Thymus (tissue), 14 donors: ENCODE data around the gene PCSK1N. TPM values are rescaled to one million over a fixed set of nuclear protein-coding genes. Genes with fewer than 3 reads are reported as not detected.
"Not testable (repeated sequence)": the region's sequence is repeated elsewhere in the genome, so short reads cannot be mapped to it uniquely, and the experiment has no call there.

ENCODE experiments used
- DNase-seq, 9 donors: peaks; one replicate each; pipeline ENCODE4 v3.0.0-alpha.2; 2013; ENCODE audit warnings: low spot score in 9 of 9, low read depth in 6 of 9, missing footprints in 1 of 9
- H3K27ac ChIP-seq, 2 donors: one replicate each; pipeline ENCODE4 v1.5.1; 2013; ENCODE audit warnings: control low read depth in 1 of 2, low read depth in 1 of 2, low read length in 1 of 2, mild to moderate bottlenecking in 1 of 2, moderate library complexity in 1 of 2
- H3K27me3 ChIP-seq, 2 donors: one replicate each; pipeline ENCODE4 v1.5.1; 2013; ENCODE audit warnings: low read length in 1 of 2; ENCODE audit not compliant: control insufficient read depth in 2 of 2, insufficient read depth in 1 of 2
- H3K36me3 ChIP-seq, 2 donors: one replicate each; pipeline ENCODE4 v1.5.1; 2013; ENCODE audit warnings: low read length in 1 of 2, mild to moderate bottlenecking in 1 of 2, moderate library complexity in 1 of 2; ENCODE audit not compliant: control insufficient read depth in 2 of 2, insufficient read depth in 2 of 2
- H3K4me1 ChIP-seq, 2 donors: one replicate each; pipeline ENCODE4 v1.5.1; 2013; ENCODE audit warnings: low read length in 2 of 2; ENCODE audit not compliant: control insufficient read depth in 2 of 2, insufficient read depth in 2 of 2
- H3K4me3 ChIP-seq, 2 donors: one replicate each; pipeline ENCODE4 v1.5.1; 2013; ENCODE audit warnings: low read length in 2 of 2, control low read depth in 1 of 2, mild to moderate bottlenecking in 1 of 2
- H3K9me3 ChIP-seq, 2 donors: one replicate each; pipeline ENCODE4 v1.5.1; 2013; ENCODE audit warnings: low read length in 1 of 2, mild to moderate bottlenecking in 1 of 2; ENCODE audit not compliant: control insufficient read depth in 2 of 2, insufficient read depth in 1 of 2
- WGBS: extraction: QIAGEN DNeasy Blood & Tissue Kit; methylation state at CpG from one replicate; pipeline ENCODE4 v1.1.7; 2013; 5-methylcytosine and 5-hydroxymethylcytosine counted together
- long read RNA-seq, 10 donors: transcript quantifications; one replicate each; lab custom pipeline, GENCODE V29; 2026
- polyA plus RNA-seq: library from polyadenylated mRNA; stranded (reverse); fragments of 200-250 nt; gene quantifications from one replicate; pipeline ENCODE4 v1.2.3, GENCODE V29; 2013
- total RNA-seq: library from RNA; stranded (reverse); fragments of 120-200 nt; gene quantifications from one replicate; pipeline ENCODE4 v1.2.4, GENCODE V29; 2013
- donor health status: healthy.

PCSK1N gene, protein sequence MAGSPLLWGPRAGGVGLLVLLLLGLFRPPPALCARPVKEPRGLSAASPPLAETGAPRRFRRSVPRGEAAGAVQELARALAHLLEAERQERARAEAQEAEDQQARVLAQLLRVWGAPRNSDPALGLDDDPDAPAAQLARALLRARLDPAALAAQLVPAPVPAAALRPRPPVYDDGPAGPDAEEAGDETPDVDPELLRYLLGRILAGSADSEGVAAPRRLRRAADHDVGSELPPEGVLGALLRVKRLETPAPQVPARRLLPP
- total RNA-seq = 0.33 TPM
- polyA plus RNA-seq = 0.55 TPM
- long read RNA-seq, donor 1 = 0 reads
- long read RNA-seq, donor 2 = 0 reads
- long read RNA-seq, donor 3 = 0 reads
- long read RNA-seq, donor 4 = 0 reads
- long read RNA-seq, donor 5, transcript PCSK1N-201 (3 exons, 1,050 nt) = major isoform, 7 of 7 reads
- long read RNA-seq, donor 5, partial matches to known transcripts = 0 of 7 reads
- long read RNA-seq, donor 5, other reads (novel, unspliced or antisense) = 0 of 7 reads
- long read RNA-seq, donor 6 = 0 reads
- long read RNA-seq, donor 7 = 0 reads
- long read RNA-seq, donor 8 = 0 reads
- long read RNA-seq, donor 9, partial matches to known transcripts = 0 of 1 reads
- long read RNA-seq, donor 9, other reads (novel, unspliced or antisense) = 0 of 1 reads
- long read RNA-seq, donor 10, partial matches to known transcripts = 0 of 1 reads
- long read RNA-seq, donor 10, other reads (novel, unspliced or antisense) = 0 of 1 reads

DNA sequence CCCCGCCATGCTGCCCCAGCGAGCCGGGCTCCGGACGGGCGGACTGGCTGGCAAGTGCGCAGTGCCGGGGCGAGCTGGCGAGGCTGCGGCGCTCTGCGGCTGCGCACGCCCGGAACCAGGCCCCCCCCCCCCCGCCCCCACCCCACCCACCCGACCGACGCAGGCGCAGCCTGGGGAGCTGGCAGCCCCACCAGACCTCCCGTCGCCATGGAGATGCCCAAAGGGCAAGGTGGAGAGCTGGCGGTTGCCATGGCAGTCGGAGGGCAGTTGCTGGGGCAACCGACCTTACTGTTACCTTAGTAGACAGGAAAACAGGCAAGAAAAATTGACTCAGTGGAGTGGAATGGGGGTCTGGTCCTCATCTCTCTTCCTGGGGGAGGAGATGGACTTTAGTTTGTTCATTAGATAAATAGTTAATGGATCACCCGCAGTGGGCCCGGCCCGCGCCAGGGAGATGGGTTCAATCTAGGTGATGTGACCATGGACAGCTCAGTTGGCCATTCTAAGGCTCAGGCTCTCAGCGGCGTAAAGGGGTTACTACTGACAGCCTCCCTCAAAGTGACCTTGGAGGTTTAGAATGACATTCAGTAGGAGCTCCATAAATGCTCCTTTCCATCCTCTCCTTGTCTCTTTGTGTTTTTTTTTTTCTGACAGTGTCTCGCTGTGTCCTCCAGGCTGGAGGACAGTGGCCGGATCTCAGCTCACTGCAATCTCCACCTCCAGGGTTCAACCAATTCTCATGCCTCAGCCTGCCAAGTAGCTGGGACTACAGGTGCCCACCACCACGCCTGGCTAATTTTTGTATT, at the start of gene PCSK1N:
PCSK1N (minus strand) TSS at position 87 of the 806 bp plus-strand sequence; CDS start at position 9, 78 bp downstream.
- 20% methylated on average over 35 of the region's 35 CpGs for WGBS
- H3K36me3 ChIP-seq = no peaks in the 10 kb centered on the region
- H3K4me3 ChIP-seq = peak within 1 kb of the TSS in 1 of 2 donors; percentile 32
- peaks cover 0 to 8% of the 10 kb centered on the region in 2 donors for H3K9me3 ChIP-seq
- no peak within 1 kb of the TSS for H3K27ac ChIP-seq
- DNase-seq = peak in 1 of 9 donors; percentile 25
- peaks cover 0 to 5% of the 10 kb centered on the region in 2 donors for H3K4me1 ChIP-seq
- peaks cover 32 to 57% of the 10 kb centered on the region in 2 donors for H3K27me3 ChIP-seq

DNA sequence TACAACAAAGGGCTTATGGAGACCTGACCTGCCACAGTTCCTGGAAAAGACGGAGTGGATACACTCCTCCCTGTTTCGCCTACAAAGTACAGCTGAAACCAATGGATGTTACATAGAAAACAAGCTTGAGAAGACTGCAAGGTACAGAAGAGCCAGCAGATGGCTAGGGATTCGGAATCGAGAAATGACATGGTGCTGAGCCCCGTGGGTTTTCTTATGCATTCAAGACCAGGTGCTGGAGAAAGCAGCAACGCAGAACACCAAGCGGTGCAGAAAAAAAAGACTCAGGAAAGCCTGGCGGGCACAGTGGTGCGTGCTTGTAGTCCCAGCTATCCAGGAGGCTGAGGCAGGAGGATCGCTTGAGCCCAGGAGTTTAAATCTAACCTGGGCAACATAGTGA, 48.3 kb upstream of the PCSK1N start:
- 83% methylated on average over 10 of the region's 10 CpGs for WGBS
- H3K4me3 ChIP-seq = no peak overlapping the region
- no peaks in the 10 kb centered on the region for H3K9me3 ChIP-seq
- H3K27me3 ChIP-seq = no peaks in the 10 kb centered on the region
- DNase-seq = no peak
- no peaks in the 10 kb centered on the region for H3K4me1 ChIP-seq
- no peaks in the 10 kb centered on the region for H3K36me3 ChIP-seq
- no peak overlapping the region for H3K27ac ChIP-seq

DNA sequence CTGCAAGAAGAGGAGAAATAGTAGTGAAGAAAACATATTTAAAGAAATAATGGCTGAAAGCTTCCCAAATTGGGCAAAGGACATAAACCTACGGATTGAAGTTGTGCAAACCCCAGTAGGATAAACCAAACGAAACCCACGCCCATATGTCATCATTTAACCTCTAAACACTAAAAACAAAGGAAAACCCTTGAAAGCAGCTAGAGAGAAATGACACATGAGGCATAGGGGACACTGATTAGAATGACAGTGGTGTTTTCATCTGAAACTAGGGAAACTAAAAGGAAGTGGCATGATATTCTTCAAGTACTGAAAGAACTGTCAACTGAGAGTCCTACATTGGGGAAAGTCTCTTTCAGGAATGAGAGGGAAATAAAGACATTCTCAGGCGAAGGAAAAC, 41.5 kb upstream of the PCSK1N start:
- H3K36me3 ChIP-seq, H3K27me3 ChIP-seq, H3K4me3 ChIP-seq, H3K27ac ChIP-seq, H3K9me3 ChIP-seq, H3K4me1 ChIP-seq, DNase-seq: not testable (repeated sequence)
- WGBS = 81% methylated on average over 4 of the region's 4 CpGs

DNA sequence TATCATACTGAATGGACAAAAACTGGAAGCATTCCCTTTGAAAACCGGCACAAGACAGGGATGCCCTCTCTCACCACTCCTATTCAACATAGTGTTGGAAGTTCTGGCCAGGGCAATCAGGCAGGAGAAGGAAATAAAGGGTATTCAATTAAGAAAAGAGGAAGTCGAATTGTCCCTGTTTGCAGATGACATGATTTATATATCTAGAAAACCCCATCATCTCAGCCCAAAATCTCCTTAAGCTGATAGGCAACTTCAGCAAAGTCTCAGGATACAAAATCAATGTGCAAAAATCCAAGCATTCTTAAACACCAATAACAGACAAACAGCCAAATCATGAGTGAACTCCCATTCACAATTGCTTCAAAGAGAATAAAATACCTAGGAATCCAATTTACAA, 36.6 kb upstream of the PCSK1N start:
- 6% methylated on average over 1 of the region's 2 CpGs for WGBS
- DNase-seq, H3K27ac ChIP-seq, H3K4me3 ChIP-seq, H3K9me3 ChIP-seq, H3K4me1 ChIP-seq, H3K27me3 ChIP-seq, H3K36me3 ChIP-seq: not testable (repeated sequence)

DNA sequence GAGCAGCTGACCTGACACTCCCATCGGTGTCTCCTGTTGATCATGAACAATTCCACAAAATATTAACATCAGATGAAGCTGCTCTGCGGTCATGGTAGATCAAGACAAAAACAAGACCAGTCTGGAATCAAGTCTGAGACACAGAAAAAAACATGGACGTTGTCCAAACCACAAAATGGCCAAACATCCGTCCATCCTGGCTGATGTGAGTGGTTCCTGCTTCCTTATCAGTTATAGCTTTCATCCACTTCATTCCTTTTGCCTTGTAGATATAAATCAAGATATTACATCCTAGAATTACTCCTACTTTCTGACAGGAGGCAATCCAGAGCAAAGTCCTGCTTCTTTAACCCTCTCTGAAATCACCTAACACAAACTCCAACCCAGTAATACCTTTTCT, 28.8 kb upstream of the PCSK1N start:
- no peaks in the 10 kb centered on the region for H3K4me1 ChIP-seq
- H3K27ac ChIP-seq = no peak overlapping the region
- no peaks in the 10 kb centered on the region for H3K27me3 ChIP-seq
- no peaks in the 10 kb centered on the region for H3K9me3 ChIP-seq
- H3K36me3 ChIP-seq = no peaks in the 10 kb centered on the region
- no peak overlapping the region for H3K4me3 ChIP-seq
- WGBS = 46% methylated on average over 4 of the region's 4 CpGs
- no peak for DNase-seq

DNA sequence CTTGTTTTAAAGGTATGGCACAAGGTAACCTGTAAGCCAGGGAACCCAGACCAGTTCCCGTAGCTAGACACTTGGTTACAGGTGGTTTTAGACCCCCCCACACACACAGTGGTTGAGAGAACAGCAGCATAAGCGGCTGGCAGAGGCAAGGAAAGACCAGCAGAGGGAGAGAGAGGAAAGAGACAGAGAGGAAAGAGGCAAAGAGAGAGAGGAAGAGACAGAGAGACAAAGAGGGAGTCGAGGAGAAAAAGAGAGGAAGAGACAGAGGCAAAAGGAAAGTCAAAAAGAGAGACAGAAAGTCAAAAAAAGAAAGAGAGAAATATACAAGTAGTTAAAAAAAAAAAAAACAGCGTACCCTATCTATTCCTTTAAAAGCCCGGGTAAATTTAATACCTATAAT, 19.5 kb upstream of the PCSK1N start:
- no peaks in the 10 kb centered on the region for H3K4me1 ChIP-seq
- H3K27ac ChIP-seq = no peak overlapping the region
- H3K9me3 ChIP-seq = no peaks in the 10 kb centered on the region
- no peaks in the 10 kb centered on the region for H3K27me3 ChIP-seq
- 57% methylated on average over 5 of the region's 5 CpGs for WGBS
- peak in 1 of 9 donors; percentile 19 for DNase-seq
- no peak overlapping the region for H3K4me3 ChIP-seq
- H3K36me3 ChIP-seq = no peaks in the 10 kb centered on the region

DNA sequence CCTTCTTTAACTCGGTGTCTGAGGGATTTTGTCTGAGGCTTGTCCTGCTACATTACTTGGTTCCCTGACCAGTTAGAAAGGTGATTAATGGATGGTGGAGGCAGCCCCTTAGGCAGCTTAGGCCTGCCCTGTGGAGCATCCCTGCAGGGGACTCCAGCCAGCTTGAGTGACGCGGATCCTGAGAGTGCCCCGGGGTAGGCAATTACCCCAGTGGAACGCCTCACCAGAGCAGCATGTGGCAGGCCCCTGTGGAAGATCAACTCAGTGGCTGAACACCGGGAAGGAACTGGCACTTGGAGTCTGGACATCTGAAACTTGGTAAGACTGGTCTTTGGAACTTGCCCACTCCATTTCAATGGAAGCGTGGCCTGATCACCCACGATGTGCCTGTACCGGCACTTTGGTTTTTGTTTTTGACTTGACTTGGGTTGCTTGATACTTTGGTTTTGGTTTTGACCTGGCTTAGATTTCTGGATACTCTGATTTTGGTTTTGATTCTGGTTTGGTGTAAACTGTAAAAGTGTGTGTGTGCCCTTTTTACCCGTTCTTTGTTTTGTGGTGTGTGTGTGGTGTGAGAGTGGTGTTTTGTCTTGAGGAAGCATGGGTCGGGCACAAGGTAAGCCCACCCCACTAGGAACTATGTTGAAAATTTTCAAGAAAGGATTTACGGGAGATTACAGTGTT, 18.9 kb upstream of the PCSK1N start:
- H3K4me1 ChIP-seq, H3K4me3 ChIP-seq, DNase-seq, H3K9me3 ChIP-seq, H3K36me3 ChIP-seq, H3K27ac ChIP-seq, H3K27me3 ChIP-seq: not testable (repeated sequence)
- 95% methylated on average over 12 of the region's 12 CpGs for WGBS

DNA sequence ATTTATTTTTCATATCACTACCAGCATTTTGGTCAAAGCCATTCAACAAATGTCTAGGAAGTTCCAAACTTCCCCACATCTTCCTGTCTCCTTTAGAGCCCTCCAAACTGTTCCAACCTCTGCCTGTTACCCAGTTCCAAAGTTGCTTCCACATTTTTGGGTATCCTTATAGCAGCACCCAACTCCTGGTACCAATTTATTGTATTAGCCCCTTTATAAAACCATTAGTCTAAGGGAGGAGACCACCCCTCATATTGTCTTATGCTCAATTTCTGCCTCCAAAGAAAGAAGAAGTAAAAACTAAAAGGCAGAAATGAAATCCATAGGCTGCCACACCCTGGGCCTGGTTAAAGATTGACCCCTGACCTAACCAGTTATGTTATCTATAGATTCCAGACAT, 18.1 kb upstream of the PCSK1N start:
- not testable (repeated sequence) for H3K9me3 ChIP-seq, H3K4me3 ChIP-seq, DNase-seq, H3K27me3 ChIP-seq, H3K27ac ChIP-seq, H3K36me3 ChIP-seq, H3K4me1 ChIP-seq
